Vagina (tissue), 2 donors: Measurements from ENCODE around the gene GSDME. TPM values are rescaled to one million over a fixed set of nuclear protein-coding genes. Genes with fewer than 3 reads are reported as not detected.

Experiments used
- DNase-seq, 2 donors: peaks; one replicate each; pipeline ENCODE4 v3.0.0-alpha.2; 2017; ENCODE audit errors: extremely low spot score in 2 of 2
- H3K27ac ChIP-seq: fragments of 200-600 bp; sonication (generic); one replicate; pipeline ENCODE4 v1.5.1; 2019
- H3K27me3 ChIP-seq: fragments of 200-600 bp; sonication (generic); one replicate; pipeline ENCODE4 v1.5.1; 2019
- H3K36me3 ChIP-seq, 2 donors: fragments of 200-600 bp; sonication (generic); one replicate each; pipeline ENCODE4 v1.5.1; 2017 to 2019
- H3K4me1 ChIP-seq: fragments of 200-600 bp; sonication (generic); one replicate; pipeline ENCODE4 v1.5.1; 2019
- H3K4me3 ChIP-seq, 2 donors: fragments of 200-600 bp; sonication (generic); 1 replicate in 1 of 2; 2 replicates in 1 of 2; pipeline ENCODE4 v1.5.1; 2016 to 2019
- H3K9me3 ChIP-seq: fragments of 200-600 bp; sonication (generic); one replicate; pipeline ENCODE4 v1.5.1; 2019
- POLR2A ChIP-seq, 2 donors: fragments of 450-650 bp; IDR thresholded peaks; one replicate each; pipeline ENCODE4 v1.6.1; 2017; ENCODE audit warnings: antibody characterized with exemption in 2 of 2, mild to moderate bottlenecking in 2 of 2, moderate library complexity in 2 of 2
- POLR2AphosphoS5 ChIP-seq, 2 donors: sonication (generic); formaldehyde crosslinking; IDR thresholded peaks; one replicate each; pipeline ENCODE4 v1.9.0; 2017; ENCODE audit warnings: antibody characterized with exemption in 2 of 2, mild to moderate bottlenecking in 2 of 2, low read depth in 1 of 2; ENCODE audit not compliant: insufficient read depth in 1 of 2
- intact Hi-C: fragments of 100-400 bp; cut with DNase I; formaldehyde crosslinking; loops from one replicate; pipeline ENCODE4 v1.15.1; 2023
- total RNA-seq: library from RNA; depleted of rRNA; stranded (reverse); fragments of >200 nt; gene quantifications from one replicate; pipeline ENCODE4 v1.2.3, GENCODE V29; 2016
- TF ChIP-seq, protein P1 (sequence below), 3 experiments: fragments of 450-650 bp in 2 of 3; fragments of 200-600 bp in 1 of 3; sonication (generic) in 1 of 3; IDR thresholded peaks; one replicate each; pipeline ENCODE4 v1.5.1; 2017 to 2019; ENCODE audit warnings: antibody characterized with exemption in 3 of 3, mild to moderate bottlenecking in 2 of 3, moderate library complexity in 2 of 3

Gene GSDME
- total RNA-seq, 1 donor from 2014 or later: 11.0 TPM

DNA sequence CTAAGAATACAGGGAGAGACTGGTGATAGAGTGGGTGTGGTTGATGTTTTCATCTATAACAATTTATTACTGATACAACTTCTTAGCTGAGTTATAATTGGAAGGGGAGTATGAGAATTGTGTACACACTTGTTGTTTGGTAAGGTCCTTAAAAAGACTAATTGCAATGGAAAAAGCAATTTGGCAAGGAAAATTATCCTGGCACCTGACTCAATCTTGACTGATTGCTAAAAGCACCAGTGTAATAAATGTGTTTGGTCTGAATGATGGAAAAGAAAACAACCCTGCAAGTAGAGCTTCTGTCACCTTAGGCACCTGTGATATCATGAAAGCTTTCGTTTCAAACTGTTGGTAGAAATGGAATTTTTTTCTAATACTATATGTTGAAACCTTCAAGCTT lies 6.7 kb upstream of the GSDME start:
- intact Hi-C loops: no loop called here
- H3K36me3 ChIP-seq: no peaks in the 10 kb centered on the region
- no peaks in the 10 kb centered on the region for H3K4me1 ChIP-seq
- H3K9me3 ChIP-seq: no peaks in the 10 kb centered on the region
- no peak for DNase-seq
- no peaks in the 10 kb centered on the region for H3K27me3 ChIP-seq
- no peak for TF ChIP-seq POLR2AphosphoS5 (IDR thresholded peaks at IDR 0.05; ENCODE audit: insufficient read depth in 1 of 2, low read depth in 1 of 2)
- TF ChIP-seq POLR2A (IDR thresholded peaks at IDR 0.05): no peak
- TF ChIP-seq, protein P1, sequence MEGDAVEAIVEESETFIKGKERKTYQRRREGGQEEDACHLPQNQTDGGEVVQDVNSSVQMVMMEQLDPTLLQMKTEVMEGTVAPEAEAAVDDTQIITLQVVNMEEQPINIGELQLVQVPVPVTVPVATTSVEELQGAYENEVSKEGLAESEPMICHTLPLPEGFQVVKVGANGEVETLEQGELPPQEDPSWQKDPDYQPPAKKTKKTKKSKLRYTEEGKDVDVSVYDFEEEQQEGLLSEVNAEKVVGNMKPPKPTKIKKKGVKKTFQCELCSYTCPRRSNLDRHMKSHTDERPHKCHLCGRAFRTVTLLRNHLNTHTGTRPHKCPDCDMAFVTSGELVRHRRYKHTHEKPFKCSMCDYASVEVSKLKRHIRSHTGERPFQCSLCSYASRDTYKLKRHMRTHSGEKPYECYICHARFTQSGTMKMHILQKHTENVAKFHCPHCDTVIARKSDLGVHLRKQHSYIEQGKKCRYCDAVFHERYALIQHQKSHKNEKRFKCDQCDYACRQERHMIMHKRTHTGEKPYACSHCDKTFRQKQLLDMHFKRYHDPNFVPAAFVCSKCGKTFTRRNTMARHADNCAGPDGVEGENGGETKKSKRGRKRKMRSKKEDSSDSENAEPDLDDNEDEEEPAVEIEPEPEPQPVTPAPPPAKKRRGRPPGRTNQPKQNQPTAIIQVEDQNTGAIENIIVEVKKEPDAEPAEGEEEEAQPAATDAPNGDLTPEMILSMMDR (IDR thresholded peaks at IDR 0.05): no peak
- no peak overlapping the region for H3K27ac ChIP-seq
- H3K4me3 ChIP-seq: no peak overlapping the region

DNA sequence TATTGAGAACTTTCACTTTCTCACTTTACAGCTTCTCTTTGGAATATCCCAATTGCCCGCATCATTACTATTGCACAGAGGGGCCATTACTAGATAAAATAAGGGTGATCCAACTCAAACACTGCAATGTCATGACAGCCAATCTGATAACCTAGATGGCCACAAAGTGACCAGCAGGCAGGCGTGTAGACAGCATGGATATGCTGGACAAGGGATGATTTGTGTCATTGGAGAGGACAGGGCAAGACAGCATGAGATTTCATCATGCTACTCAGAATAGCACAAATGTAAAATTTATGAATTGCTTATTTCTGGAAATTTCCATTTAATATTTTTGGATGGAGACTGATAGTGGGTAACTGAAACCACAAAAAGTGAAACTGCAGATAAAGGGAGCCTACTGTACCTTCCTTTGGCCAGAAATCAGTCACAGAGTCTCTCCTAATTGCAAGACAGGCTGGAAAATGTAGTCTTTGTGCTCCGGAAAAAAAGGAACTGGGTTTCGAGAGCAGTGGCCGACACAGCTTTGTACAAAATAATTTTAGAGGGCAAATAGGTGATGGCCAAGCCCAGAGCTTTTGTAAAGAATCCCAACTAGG lies 6.1 kb upstream of the GSDME start:
- intact Hi-C loops: no loop called here
- no peaks in the 10 kb centered on the region for H3K36me3 ChIP-seq
- no peak overlapping the region for H3K27ac ChIP-seq
- H3K4me1 ChIP-seq: peaks cover 2% of the 10 kb centered on the region
- H3K4me3 ChIP-seq: no peak overlapping the region
- TF ChIP-seq POLR2AphosphoS5 (IDR thresholded peaks at IDR 0.05; ENCODE audit: insufficient read depth in 1 of 2, low read depth in 1 of 2) (no peak), POLR2A (IDR thresholded peaks at IDR 0.05) (no peak)
- TF ChIP-seq, protein P1 (IDR thresholded peaks at IDR 0.05): no peak
- DNase-seq: no peak
- H3K9me3 ChIP-seq: no peaks in the 10 kb centered on the region
- no peaks in the 10 kb centered on the region for H3K27me3 ChIP-seq

DNA sequence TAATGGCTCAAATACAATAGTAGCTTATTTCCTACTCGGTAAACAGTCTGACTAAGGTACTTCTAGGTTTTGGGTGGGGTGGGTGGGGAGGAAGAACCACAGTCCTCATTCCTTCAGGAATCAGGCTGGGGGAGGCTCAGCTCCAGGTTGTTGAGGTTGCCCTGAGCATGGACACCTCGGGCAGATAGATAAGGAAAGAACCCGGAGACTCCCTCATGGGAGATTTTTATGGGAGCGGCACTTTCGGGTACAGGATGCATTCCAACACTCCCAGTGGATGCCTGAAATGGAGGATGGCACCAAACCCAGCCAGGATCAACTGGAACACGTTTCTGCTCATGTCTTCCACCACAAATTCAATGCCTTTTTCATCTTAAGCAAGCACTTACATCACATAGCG lies 5.5 kb upstream of the GSDME start:
- no peaks in the 10 kb centered on the region for H3K9me3 ChIP-seq
- TF ChIP-seq, protein P1 (IDR thresholded peaks at IDR 0.05): no peak
- no peak for TF ChIP-seq POLR2AphosphoS5 (IDR thresholded peaks at IDR 0.05; ENCODE audit: insufficient read depth in 1 of 2, low read depth in 1 of 2)
- TF ChIP-seq POLR2A (IDR thresholded peaks at IDR 0.05): no peak
- H3K4me3 ChIP-seq: no peak overlapping the region
- intact Hi-C loops: no loop called here
- no peaks in the 10 kb centered on the region for H3K36me3 ChIP-seq
- no peaks in the 10 kb centered on the region for H3K27me3 ChIP-seq
- no peak overlapping the region for H3K27ac ChIP-seq
- peaks cover 8% of the 10 kb centered on the region for H3K4me1 ChIP-seq
- no peak for DNase-seq

DNA sequence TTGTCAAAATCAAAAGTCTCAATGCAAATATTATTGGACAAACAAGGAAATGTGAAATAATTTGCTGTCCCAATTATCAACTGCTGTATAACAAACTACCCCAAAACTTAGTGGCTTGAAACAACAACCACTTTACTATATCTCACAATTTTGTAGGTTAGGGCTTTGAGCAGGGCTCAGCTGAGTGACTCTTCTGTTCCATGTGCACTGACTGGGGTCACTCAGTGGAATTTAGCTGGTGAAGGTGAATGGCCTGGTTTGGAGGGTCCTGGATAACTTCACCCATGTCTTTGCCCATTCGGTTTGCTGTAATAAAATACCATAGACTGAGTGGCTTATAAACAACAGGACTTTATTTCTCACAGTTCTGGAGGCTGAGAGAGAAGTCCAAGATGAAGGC lies 3.7 kb upstream of the GSDME start:
- DNase-seq: no peak
- H3K27me3 ChIP-seq: no peaks in the 10 kb centered on the region
- intact Hi-C loops: no loop called here
- H3K4me1 ChIP-seq: peaks cover 22% of the 10 kb centered on the region
- H3K27ac ChIP-seq: no peak overlapping the region
- no peaks in the 10 kb centered on the region for H3K9me3 ChIP-seq
- no peaks in the 10 kb centered on the region for H3K36me3 ChIP-seq
- H3K4me3 ChIP-seq: no peak overlapping the region
- TF ChIP-seq, protein P1 (IDR thresholded peaks at IDR 0.05): no peak
- TF ChIP-seq POLR2A (IDR thresholded peaks at IDR 0.05) (no peak), POLR2AphosphoS5 (IDR thresholded peaks at IDR 0.05; ENCODE audit: insufficient read depth in 1 of 2, low read depth in 1 of 2) (no peak)

DNA sequence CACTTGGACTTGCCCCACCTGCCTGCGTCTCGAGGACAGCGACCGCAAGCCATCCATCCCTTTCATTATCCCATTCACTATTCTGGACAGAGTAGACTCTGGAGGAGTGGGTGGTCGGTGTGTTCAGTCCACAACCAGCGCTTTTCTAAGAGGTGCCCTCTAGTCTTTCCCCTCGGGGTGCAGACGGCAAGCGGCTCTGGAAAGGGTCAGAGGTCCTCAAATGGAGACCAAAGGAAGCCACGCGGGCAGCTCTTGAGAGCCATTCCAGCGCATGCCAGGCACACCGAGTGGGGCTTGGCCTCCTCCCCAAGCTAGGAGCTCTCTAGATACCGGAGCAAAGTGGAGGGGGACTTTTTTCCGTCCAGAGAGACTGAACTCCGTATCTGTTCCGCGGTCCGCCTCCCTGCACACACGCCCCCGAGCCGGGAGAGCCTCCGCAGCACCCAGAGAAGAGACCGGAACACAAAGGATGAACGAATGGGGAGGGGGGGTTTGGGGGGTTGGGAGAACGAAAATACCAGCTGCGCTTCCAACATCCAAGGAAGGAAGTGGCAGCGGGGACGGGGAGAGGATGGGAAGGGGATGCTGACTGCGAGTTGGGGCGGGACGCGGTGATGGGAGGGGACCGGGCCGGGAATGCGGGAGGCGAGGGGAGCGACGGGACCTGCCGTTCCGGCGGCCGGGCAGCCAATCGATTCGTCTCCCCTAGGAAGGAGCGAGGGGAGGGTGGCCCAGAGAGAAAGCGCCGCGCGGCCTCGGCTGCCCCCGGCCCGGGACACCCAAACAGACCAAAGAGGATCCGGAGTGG lies 515 bp downstream of the GSDME start:
- Histone ChIP-seq H3K4me3 (peak overlapping the region; percentile 62 to 84), H3K27ac (peak overlapping the region; percentile 90), H3K36me3 (no peaks in the 10 kb centered on the region), H3K9me3 (no peaks in the 10 kb centered on the region), H3K4me1 (peaks cover 32% of the 10 kb centered on the region), H3K27me3 (no peaks in the 10 kb centered on the region)
- intact Hi-C loops: no loop called here
- TF ChIP-seq, protein P1 (IDR thresholded peaks at IDR 0.05): no peak
- no peak for TF ChIP-seq POLR2A (IDR thresholded peaks at IDR 0.05)
- DNase-seq: no peak
